Measurements from ENCODE around the gene FAM3C. TPM values are rescaled to one million over a fixed set of nuclear protein-coding genes. Genes with fewer than 3 reads are reported as not detected.

FAM3C gene
- total and polyA plus RNA-seq, 8 donors = 15.2 to 147 (median 26.0) TPM

DNA sequence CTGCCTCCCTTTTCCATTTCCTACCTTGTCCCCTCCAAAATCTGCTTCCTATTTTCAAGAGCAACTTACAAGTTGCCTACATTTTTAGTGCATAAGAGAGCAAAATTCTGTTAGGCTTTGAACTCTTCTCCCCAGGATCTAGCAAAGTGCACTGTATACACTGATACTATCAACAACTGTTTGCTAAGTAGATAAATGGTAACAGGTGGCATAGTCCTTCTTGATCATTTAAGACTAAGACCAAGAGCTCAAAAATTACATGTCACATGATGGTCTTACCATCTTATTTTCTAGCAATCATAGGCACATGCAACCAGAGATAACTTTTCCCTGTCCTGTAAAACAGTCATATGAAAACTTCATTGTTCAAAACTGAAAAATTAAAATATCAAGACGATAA, 16.2 kb downstream of the FAM3C start:
- Histone ChIP-seq H3K27ac (no peak overlapping the region), H3K36me3 (peaks cover 9 to 36% (median 34%) of the 10 kb centered on the region in 4 donors), H3K4me1 (peaks cover 3 to 51% (median 20%) of the 10 kb centered on the region in 4 donors), H3K27me3 (no peaks in the 10 kb centered on the region), H3K9me3 (no peaks in the 10 kb centered on the region), H3K4me3 (no peak overlapping the region)
- intact Hi-C loops (cut with DNase I; ENCODE audit: low total_unique reads) = no loop called here
- TF ChIP-seq, protein P1, sequence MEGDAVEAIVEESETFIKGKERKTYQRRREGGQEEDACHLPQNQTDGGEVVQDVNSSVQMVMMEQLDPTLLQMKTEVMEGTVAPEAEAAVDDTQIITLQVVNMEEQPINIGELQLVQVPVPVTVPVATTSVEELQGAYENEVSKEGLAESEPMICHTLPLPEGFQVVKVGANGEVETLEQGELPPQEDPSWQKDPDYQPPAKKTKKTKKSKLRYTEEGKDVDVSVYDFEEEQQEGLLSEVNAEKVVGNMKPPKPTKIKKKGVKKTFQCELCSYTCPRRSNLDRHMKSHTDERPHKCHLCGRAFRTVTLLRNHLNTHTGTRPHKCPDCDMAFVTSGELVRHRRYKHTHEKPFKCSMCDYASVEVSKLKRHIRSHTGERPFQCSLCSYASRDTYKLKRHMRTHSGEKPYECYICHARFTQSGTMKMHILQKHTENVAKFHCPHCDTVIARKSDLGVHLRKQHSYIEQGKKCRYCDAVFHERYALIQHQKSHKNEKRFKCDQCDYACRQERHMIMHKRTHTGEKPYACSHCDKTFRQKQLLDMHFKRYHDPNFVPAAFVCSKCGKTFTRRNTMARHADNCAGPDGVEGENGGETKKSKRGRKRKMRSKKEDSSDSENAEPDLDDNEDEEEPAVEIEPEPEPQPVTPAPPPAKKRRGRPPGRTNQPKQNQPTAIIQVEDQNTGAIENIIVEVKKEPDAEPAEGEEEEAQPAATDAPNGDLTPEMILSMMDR (IDR thresholded peaks at IDR 0.05) = no peak
- TF ChIP-seq POLR2A (IDR thresholded peaks at IDR 0.05) = no peak
- TF ChIP-seq POLR2AphosphoS5 (IDR thresholded peaks at IDR 0.05) = no peak
- no peak for TF ChIP-seq EP300 (IDR thresholded peaks at IDR 0.05)
- 67 to 80% (median 75%) methylated on average over 1 of the region's 1 CpG for WGBS, 5 donors
- no peak for DNase-seq

DNA sequence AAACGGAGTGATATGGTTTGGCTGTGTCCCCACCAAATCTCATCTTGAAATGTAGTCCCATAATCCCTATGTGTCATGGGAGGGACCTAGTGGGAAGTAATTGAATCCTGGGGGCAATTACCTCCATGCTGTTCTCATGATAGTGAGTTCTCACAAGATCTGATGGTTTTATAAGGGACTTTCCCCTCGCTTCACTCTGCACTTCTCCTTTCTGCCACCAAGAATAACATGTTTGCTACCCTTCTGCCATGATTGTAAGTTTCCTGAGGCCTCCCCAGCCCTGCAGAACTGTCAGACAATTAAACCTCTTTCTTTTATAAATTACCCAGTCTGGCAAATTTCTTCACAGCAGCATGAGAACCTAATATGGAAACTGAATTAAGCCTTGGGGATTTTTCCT, 19.1 kb downstream of the FAM3C start:
- Histone ChIP-seq H3K27ac (no peak overlapping the region), H3K4me3 (no peak overlapping the region), H3K36me3 (peaks cover 9 to 44% (median 39%) of the 10 kb centered on the region in 4 donors), H3K4me1 (peaks cover 6 to 32% (median 18%) of the 10 kb centered on the region in 4 donors), H3K27me3 (no peaks in the 10 kb centered on the region), H3K9me3 (no peaks in the 10 kb centered on the region)
- WGBS, 5 donors = 87 to 97% (median 95%) methylated on average over 2 of the region's 2 CpGs
- intact Hi-C loops (cut with DNase I; ENCODE audit: low total_unique reads) = no loop called here
- no peak for DNase-seq
- TF ChIP-seq POLR2A (IDR thresholded peaks at IDR 0.05) (no peak), EP300 (IDR thresholded peaks at IDR 0.05) (no peak), POLR2AphosphoS5 (IDR thresholded peaks at IDR 0.05) (no peak)
- TF ChIP-seq, protein P1 (IDR thresholded peaks at IDR 0.05) = no peak

DNA sequence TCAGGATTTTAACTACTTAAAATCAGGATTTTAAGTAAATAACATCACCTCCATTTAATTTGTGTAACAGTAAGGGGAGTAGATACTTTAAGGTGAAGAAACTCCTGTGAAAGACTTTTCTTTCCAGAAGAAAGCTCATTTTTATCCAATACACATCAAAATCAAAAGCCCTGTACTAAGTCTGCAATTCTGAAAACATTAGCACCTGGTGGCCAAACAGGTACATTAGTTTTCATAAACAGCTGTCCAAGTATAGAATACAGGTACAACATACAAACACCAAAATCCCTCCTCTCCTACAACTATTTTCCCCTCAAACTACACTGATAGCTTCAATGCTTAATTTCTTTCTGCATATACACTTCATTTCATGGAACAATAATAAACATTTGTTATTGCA, 22.9 kb downstream of the FAM3C start:
- DNase-seq = no peak
- TF ChIP-seq, protein P1 (IDR thresholded peaks at IDR 0.05) = peak in 1 of 7 experiments; percentile 24
- TF ChIP-seq POLR2AphosphoS5 (IDR thresholded peaks at IDR 0.05) (no peak), EP300 (IDR thresholded peaks at IDR 0.05) (no peak), POLR2A (IDR thresholded peaks at IDR 0.05) (no peak)
- no peak overlapping the region for H3K4me3 ChIP-seq
- intact Hi-C loops (cut with DNase I; ENCODE audit: low total_unique reads) = no loop called here
- peaks cover 0 to 36% (median 22%) of the 10 kb centered on the region in 4 donors for H3K4me1 ChIP-seq
- H3K9me3 ChIP-seq = no peaks in the 10 kb centered on the region
- H3K27me3 ChIP-seq = no peaks in the 10 kb centered on the region
- H3K36me3 ChIP-seq = peaks cover 6 to 59% (median 42%) of the 10 kb centered on the region in 4 donors
- H3K27ac ChIP-seq = peak overlapping the region in 2 of 5 donors; percentile 11 to 57

DNA sequence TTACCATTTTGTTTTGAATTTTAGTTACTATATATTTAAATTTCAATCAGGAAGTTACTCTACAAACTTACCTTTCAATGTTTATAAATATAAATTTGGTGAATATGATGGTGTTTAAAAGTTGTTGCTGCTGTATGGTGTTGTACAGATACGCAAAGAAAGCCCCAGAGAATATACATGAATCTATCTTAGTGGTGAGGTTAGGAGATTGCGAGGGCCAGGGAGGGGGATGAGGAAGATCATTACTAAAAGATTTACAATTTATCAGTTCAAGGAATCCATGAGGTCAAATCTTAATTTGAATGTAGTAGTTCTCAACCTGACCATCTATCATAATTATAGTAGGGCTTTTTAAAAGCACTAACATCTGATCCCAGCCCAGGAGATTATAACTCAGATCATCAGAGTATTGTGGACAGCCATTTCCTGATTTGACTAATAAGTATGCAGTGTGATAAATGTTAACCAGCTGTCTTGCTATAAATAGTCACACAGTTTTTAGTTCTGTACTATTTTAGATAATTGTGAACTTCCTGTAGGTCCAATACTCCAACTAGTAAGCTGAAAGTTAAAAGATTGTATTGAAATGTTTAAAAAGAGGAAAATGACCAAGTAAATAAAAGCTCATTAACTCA, 23.6 kb downstream of the FAM3C start:
- H3K36me3 ChIP-seq = peaks cover 5 to 56% (median 40%) of the 10 kb centered on the region in 4 donors
- no peaks in the 10 kb centered on the region for H3K27me3 ChIP-seq
- intact Hi-C loops (cut with DNase I; ENCODE audit: low total_unique reads) = no loop called here
- H3K4me1 ChIP-seq = peaks cover 0 to 36% (median 22%) of the 10 kb centered on the region in 4 donors
- no peak for DNase-seq
- no peak for TF ChIP-seq EP300 (IDR thresholded peaks at IDR 0.05)
- no peak overlapping the region for H3K4me3 ChIP-seq
- no peaks in the 10 kb centered on the region for H3K9me3 ChIP-seq
- peak overlapping the region in 3 of 5 donors; percentile 1 to 57 (median 11) for H3K27ac ChIP-seq
- 82 to 92% (median 89%) methylated on average over 2 of the region's 2 CpGs for WGBS, 5 donors

DNA sequence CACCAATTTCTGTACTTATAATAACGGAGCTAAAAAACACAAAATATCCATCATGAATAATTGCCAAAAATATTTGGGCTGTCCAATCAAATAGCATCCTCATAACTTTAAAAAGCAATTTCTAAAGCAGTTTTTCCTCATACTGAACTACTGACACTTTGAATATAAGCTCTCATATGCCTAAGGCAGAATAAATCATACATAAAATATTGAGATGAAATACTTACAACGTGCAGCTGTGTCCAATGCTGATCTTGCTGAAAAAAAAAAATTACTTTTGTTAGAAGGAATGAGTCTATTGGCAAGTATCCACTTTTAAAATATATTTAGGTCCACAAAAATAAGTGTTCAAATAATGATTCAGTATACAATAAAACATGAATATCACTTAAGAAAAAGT, 24.2 kb downstream of the FAM3C start:
- Histone ChIP-seq H3K4me3 (no peak overlapping the region), H3K27ac (no peak overlapping the region), H3K27me3 (no peaks in the 10 kb centered on the region), H3K9me3 (no peaks in the 10 kb centered on the region), H3K4me1 (peaks cover 0 to 40% (median 23%) of the 10 kb centered on the region in 4 donors), H3K36me3 (peaks cover 2 to 51% (median 34%) of the 10 kb centered on the region in 4 donors)
- DNase-seq = no peak
- 63 to 81% (median 69%) methylated on average over 2 of the region's 2 CpGs for WGBS, 5 donors
- intact Hi-C loops (cut with DNase I; ENCODE audit: low total_unique reads) = no loop called here
- TF ChIP-seq POLR2A (IDR thresholded peaks at IDR 0.05) (no peak), EP300 (IDR thresholded peaks at IDR 0.05) (no peak), POLR2AphosphoS5 (IDR thresholded peaks at IDR 0.05) (no peak)
- TF ChIP-seq, protein P1 (IDR thresholded peaks at IDR 0.05) = no peak

Measured in stomach (tissue), 9 donors.